GM23338 (cell line): ENCODE results near the gene OLFML2A. TPM values are rescaled to one million over a fixed set of nuclear protein-coding genes. Genes with fewer than 3 reads are reported as not detected.

Experiments
- ATAC-seq: fragments of 200-7000 bp; cut with Tn5 transposase; 3 replicates; pipeline ENCODE4 v1.9.1; 2020
- DNase-seq: peaks from one replicate; pipeline ENCODE4 v3.0.0-alpha.2; 2015; ENCODE audit warnings: low spot score
- H2AFZ ChIP-seq: fragments of 200-600 bp; sonication (generic); 2 replicates; pipeline ENCODE4 v1.8.0; 2016; ENCODE audit warnings: antibody characterized with exemption, mild to moderate bottlenecking, moderate library complexity
- H3F3A ChIP-seq: fragments of 200-600 bp; sonication (generic); replicated peaks from 2 replicates; pipeline ENCODE4 v1.8.0; 2017; ENCODE audit warnings: antibody characterized with exemption, mixed run types, low read depth
- H3K27ac ChIP-seq: fragments of 200-600 bp; sonication (generic); 2 replicates; pipeline ENCODE4 v1.6.1; 2016; ENCODE audit warnings: low read depth
- H3K27me3 ChIP-seq: fragments of 200-600 bp; sonication (generic); 2 replicates; pipeline ENCODE4 v1.8.0; 2016; ENCODE audit warnings: mild to moderate bottlenecking, mixed run types, moderate library complexity; ENCODE audit not compliant: insufficient read depth
- H3K36me3 ChIP-seq: fragments of 200-600 bp; sonication (generic); 2 replicates; pipeline ENCODE4 v1.8.0; 2016; ENCODE audit warnings: mild to moderate bottlenecking; ENCODE audit not compliant: insufficient read depth
- H3K4me1 ChIP-seq: fragments of 200-600 bp; sonication (generic); 2 replicates; pipeline ENCODE4 v1.8.0; 2016; ENCODE audit warnings: mild to moderate bottlenecking, moderate library complexity; ENCODE audit not compliant: insufficient read depth
- H3K4me2 ChIP-seq: fragments of 200-600 bp; sonication (generic); 2 replicates; pipeline ENCODE4 v1.7.1; 2017; ENCODE audit warnings: mixed run types
- H3K4me3 ChIP-seq: fragments of 200-600 bp; sonication (generic); 2 replicates; pipeline ENCODE4 v1.6.1; 2016; ENCODE audit warnings: mixed run types
- H3K79me2 ChIP-seq: fragments of 200-600 bp; sonication (generic); replicated peaks from 2 replicates; pipeline ENCODE4 v1.8.0; 2017; ENCODE audit warnings: mild to moderate bottlenecking; ENCODE audit not compliant: insufficient read depth
- H3K9me2 ChIP-seq: fragments of 200-600 bp; sonication (generic); 2 replicates; pipeline ENCODE4 v1.8.0; 2017; ENCODE audit not compliant: insufficient read depth
- H4K20me1 ChIP-seq: fragments of 200-600 bp; sonication (generic); replicated peaks from 2 replicates; pipeline ENCODE4 v1.8.0; 2017; ENCODE audit warnings: mild to moderate bottlenecking; ENCODE audit not compliant: insufficient read depth
- H3K27ac Mint-ChIP-seq: 2 replicates; pipeline ENCODE4 v1.8.0; 2020; ENCODE audit warnings: inconsistent platforms, mild to moderate bottlenecking, moderate library complexity, mixed read lengths
- H3K27me3 Mint-ChIP-seq: 3 replicates; pipeline ENCODE4 v1.8.0; 2022; ENCODE audit warnings: low read depth, mild to moderate bottlenecking, moderate library complexity, mixed read lengths, inconsistent platforms; ENCODE audit not compliant: insufficient read depth, poor library complexity
- H3K36me3 Mint-ChIP-seq: 3 replicates; pipeline ENCODE4 v1.8.0; 2021; ENCODE audit warnings: low read depth, mild to moderate bottlenecking, inconsistent platforms, moderate library complexity, mixed read lengths
- H3K4me1 Mint-ChIP-seq: 3 replicates; pipeline ENCODE4 v1.8.0; 2020; ENCODE audit warnings: mild to moderate bottlenecking, inconsistent platforms, mixed read lengths
- H3K4me3 Mint-ChIP-seq: 3 replicates; pipeline ENCODE4 v1.8.0; 2021; ENCODE audit warnings: moderate library complexity, mild to moderate bottlenecking, inconsistent platforms, mixed read lengths
- H3K9me3 Mint-ChIP-seq: 3 replicates; pipeline ENCODE4 v1.8.0; 2020; ENCODE audit warnings: moderate library complexity, mild to moderate bottlenecking, inconsistent platforms, mixed read lengths
- CREB1 ChIP-seq: fragments of 250-450 bp; sonication (Bioruptor Pico); IDR thresholded peaks from 2 replicates; pipeline ENCODE4 v1.5.0; 2020; ENCODE audit warnings: low read depth, mild to moderate bottlenecking, moderate library complexity
- EZH2phosphoT487 ChIP-seq: fragments of 200-600 bp; sonication (generic); IDR thresholded peaks from one replicate; pipeline ENCODE4 v1.8.1; 2018; ENCODE audit warnings: antibody characterized with exemption; ENCODE audit not compliant: unreplicated experiment
- JUNB ChIP-seq: IDR thresholded peaks from one replicate; pipeline ENCODE4 v1.6.1; 2016; ENCODE audit warnings: antibody characterized with exemption; ENCODE audit not compliant: unreplicated experiment
- NANOG ChIP-seq: IDR thresholded peaks from 2 replicates; pipeline ENCODE4 v1.6.1; 2016; ENCODE audit warnings: antibody characterized with exemption, borderline replicate concordance
- POLR2AphosphoS5 ChIP-seq: IDR thresholded peaks from 2 replicates; pipeline ENCODE4 v1.6.1; 2016; ENCODE audit warnings: antibody characterized with exemption, low read depth
- STAT1 ChIP-seq: IDR thresholded peaks from one replicate; pipeline ENCODE4 v1.6.1; 2016; ENCODE audit warnings: antibody characterized with exemption; ENCODE audit not compliant: unreplicated experiment
- ZNF114 ChIP-seq: fragments of 250-450 bp; sonication (Bioruptor Pico); IDR thresholded peaks from 2 replicates; pipeline ENCODE4 v1.5.0; 2020; ENCODE audit warnings: mild to moderate bottlenecking, moderate library complexity
- ZNF331 ChIP-seq: fragments of 250-450 bp; sonication (Bioruptor Pico); IDR thresholded peaks from 2 replicates; pipeline ENCODE4 v1.5.0; 2020; ENCODE audit warnings: low read depth, mild to moderate bottlenecking, moderate library complexity
- polyA plus RNA-seq: library from polyadenylated mRNA; unstranded; fragments of >200 nt; fragmentation: Nextera tagmentation; extraction: Ambion mirVana; gene quantifications from 2 replicates; pipeline ENCODE4 v1.2.1, GENCODE V29; 2016
- total RNA-seq: library from RNA; depleted of rRNA; stranded (reverse); fragments of >200 nt; shearing (Covaris generic); gene quantifications from 2 replicates; pipeline ENCODE4 v1.2.3, GENCODE V29; 2014
- TF ChIP-seq, protein P1 (sequence below): fragments of 250-450 bp; sonication (Bioruptor Pico); IDR thresholded peaks from 2 replicates; pipeline ENCODE4 v1.5.0; 2020; ENCODE audit warnings: mild to moderate bottlenecking, moderate library complexity
- TF ChIP-seq, protein P2 (sequence below): IDR thresholded peaks from one replicate; pipeline ENCODE4 v1.6.1; 2018; ENCODE audit warnings: antibody characterized with exemption; ENCODE audit not compliant: unreplicated experiment
- TF ChIP-seq, protein P3 (sequence below): IDR thresholded peaks from 2 replicates; pipeline ENCODE4 v1.6.1; 2016; ENCODE audit warnings: antibody characterized with exemption

OLFML2A gene
- total and polyA plus RNA-seq, 2 experiments from 2014 or later = 1.1 to 6.7 TPM

DNA sequence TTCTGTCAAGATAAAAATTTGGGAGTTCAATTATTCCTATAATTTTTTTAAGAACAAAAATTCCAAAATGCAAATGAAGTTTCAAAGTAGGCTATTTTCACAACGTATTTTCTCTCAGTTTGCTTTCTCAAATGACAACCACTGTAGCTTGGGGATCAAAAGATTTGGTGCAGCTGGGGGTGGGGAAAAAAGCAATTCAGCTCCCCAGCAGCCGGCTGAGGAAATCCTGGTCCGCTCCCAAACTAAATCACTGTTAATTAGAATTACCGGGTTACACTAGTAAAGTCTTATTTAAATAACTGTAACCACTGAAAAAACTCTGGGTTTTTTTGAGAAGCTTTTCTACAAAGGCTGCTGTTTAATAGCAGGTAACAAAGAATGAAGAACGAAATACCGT lies 11.5 kb upstream of the OLFML2A start:
- peaks cover 19% of the 10 kb centered on the region for H4K20me1 ChIP-seq
- no peaks in the 10 kb centered on the region; the same call in 1 of the 2 replicates for H3F3A ChIP-seq
- TF ChIP-seq POLR2AphosphoS5 (no peak), ZNF331 (CRISPR knock-in tag) (no peak), EZH2phosphoT487 (no peak), NANOG (no peak), ZNF114 (CRISPR knock-in tag) (no peak), JUNB (no peak), STAT1 (no peak), CREB1 (CRISPR knock-in tag) (no peak)
- TF ChIP-seq, protein P1, sequence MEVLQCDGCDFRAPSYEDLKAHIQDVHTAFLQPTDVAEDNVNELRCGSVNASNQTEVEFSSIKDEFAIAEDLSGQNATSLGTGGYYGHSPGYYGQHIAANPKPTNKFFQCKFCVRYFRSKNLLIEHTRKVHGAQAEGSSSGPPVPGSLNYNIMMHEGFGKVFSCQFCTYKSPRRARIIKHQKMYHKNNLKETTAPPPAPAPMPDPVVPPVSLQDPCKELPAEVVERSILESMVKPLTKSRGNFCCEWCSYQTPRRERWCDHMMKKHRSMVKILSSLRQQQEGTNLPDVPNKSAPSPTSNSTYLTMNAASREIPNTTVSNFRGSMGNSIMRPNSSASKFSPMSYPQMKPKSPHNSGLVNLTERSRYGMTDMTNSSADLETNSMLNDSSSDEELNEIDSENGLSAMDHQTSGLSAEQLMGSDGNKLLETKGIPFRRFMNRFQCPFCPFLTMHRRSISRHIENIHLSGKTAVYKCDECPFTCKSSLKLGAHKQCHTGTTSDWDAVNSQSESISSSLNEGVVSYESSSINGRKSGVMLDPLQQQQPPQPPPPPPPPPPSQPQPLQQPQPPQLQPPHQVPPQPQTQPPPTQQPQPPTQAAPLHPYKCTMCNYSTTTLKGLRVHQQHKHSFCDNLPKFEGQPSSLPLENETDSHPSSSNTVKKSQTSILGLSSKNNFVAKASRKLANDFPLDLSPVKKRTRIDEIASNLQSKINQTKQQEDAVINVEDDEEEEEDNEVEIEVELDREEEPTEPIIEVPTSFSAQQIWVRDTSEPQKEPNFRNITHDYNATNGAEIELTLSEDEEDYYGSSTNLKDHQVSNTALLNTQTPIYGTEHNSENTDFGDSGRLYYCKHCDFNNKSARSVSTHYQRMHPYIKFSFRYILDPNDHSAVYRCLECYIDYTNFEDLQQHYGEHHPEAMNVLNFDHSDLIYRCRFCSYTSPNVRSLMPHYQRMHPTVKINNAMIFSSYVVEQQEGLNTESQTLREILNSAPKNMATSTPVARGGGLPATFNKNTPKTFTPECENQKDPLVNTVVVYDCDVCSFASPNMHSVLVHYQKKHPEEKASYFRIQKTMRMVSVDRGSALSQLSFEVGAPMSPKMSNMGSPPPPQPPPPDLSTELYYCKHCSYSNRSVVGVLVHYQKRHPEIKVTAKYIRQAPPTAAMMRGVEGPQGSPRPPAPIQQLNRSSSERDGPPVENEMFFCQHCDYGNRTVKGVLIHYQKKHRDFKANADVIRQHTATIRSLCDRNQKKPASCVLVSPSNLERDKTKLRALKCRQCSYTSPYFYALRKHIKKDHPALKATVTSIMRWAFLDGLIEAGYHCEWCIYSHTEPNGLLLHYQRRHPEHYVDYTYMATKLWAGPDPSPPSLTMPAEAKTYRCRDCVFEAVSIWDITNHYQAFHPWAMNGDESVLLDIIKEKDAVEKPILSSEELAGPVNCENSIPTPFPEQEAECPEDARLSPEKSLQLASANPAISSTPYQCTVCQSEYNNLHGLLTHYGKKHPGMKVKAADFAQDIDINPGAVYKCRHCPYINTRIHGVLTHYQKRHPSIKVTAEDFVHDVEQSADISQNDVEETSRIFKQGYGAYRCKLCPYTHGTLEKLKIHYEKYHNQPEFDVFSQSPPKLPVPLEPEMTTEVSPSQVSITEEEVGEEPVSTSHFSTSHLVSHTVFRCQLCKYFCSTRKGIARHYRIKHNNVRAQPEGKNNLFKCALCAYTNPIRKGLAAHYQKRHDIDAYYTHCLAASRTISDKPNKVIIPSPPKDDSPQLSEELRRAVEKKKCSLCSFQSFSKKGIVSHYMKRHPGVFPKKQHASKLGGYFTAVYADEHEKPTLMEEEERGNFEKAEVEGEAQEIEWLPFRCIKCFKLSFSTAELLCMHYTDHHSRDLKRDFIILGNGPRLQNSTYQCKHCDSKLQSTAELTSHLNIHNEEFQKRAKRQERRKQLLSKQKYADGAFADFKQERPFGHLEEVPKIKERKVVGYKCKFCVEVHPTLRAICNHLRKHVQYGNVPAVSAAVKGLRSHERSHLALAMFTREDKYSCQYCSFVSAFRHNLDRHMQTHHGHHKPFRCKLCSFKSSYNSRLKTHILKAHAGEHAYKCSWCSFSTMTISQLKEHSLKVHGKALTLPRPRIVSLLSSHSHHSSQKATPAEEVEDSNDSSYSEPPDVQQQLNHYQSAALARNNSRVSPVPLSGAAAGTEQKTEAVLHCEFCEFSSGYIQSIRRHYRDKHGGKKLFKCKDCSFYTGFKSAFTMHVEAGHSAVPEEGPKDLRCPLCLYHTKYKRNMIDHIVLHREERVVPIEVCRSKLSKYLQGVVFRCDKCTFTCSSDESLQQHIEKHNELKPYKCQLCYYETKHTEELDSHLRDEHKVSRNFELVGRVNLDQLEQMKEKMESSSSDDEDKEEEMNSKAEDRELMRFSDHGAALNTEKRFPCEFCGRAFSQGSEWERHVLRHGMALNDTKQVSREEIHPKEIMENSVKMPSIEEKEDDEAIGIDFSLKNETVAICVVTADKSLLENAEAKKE (CRISPR knock-in tag) = no peak
- TF ChIP-seq, protein P2, sequence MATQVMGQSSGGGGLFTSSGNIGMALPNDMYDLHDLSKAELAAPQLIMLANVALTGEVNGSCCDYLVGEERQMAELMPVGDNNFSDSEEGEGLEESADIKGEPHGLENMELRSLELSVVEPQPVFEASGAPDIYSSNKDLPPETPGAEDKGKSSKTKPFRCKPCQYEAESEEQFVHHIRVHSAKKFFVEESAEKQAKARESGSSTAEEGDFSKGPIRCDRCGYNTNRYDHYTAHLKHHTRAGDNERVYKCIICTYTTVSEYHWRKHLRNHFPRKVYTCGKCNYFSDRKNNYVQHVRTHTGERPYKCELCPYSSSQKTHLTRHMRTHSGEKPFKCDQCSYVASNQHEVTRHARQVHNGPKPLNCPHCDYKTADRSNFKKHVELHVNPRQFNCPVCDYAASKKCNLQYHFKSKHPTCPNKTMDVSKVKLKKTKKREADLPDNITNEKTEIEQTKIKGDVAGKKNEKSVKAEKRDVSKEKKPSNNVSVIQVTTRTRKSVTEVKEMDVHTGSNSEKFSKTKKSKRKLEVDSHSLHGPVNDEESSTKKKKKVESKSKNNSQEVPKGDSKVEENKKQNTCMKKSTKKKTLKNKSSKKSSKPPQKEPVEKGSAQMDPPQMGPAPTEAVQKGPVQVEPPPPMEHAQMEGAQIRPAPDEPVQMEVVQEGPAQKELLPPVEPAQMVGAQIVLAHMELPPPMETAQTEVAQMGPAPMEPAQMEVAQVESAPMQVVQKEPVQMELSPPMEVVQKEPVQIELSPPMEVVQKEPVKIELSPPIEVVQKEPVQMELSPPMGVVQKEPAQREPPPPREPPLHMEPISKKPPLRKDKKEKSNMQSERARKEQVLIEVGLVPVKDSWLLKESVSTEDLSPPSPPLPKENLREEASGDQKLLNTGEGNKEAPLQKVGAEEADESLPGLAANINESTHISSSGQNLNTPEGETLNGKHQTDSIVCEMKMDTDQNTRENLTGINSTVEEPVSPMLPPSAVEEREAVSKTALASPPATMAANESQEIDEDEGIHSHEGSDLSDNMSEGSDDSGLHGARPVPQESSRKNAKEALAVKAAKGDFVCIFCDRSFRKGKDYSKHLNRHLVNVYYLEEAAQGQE = no peak
- TF ChIP-seq, protein P3, sequence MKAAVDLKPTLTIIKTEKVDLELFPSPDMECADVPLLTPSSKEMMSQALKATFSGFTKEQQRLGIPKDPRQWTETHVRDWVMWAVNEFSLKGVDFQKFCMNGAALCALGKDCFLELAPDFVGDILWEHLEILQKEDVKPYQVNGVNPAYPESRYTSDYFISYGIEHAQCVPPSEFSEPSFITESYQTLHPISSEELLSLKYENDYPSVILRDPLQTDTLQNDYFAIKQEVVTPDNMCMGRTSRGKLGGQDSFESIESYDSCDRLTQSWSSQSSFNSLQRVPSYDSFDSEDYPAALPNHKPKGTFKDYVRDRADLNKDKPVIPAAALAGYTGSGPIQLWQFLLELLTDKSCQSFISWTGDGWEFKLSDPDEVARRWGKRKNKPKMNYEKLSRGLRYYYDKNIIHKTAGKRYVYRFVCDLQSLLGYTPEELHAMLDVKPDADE = no peak
- H3K4me3 ChIP-seq = peak overlapping the region; percentile 56
- H3K36me3 ChIP-seq = no peaks in the 10 kb centered on the region
- ATAC-seq (no peak), DNase-seq (peak; percentile 61)
- Mint-ChIP-seq H3K27me3 (peaks cover 5% of the 10 kb centered on the region), H3K4me1 (peaks cover 75% of the 10 kb centered on the region), H3K27ac (no peak overlapping the region), H3K4me3 (peak overlapping the region; percentile 80), H3K36me3 (no peaks in the 10 kb centered on the region), H3K9me3 (no peaks in the 10 kb centered on the region)
- H3K9me2 ChIP-seq = no peaks in the 10 kb centered on the region
- peaks cover 77% of the 10 kb centered on the region for H3K4me1 ChIP-seq
- no peak overlapping the region for H2AFZ ChIP-seq
- H3K27ac ChIP-seq = no peak overlapping the region
- peaks cover 37% of the 10 kb centered on the region for H3K27me3 ChIP-seq
- H3K79me2 ChIP-seq = peaks cover 76% of the 10 kb centered on the region
- peak overlapping the region; percentile 73 for H3K4me2 ChIP-seq
